Cardiac muscle cell (in vitro differentiated cells and primary cell): ENCODE data around the gene TMEM244. TPM values are rescaled to one million over a fixed set of nuclear protein-coding genes. Genes with fewer than 3 reads are reported as not detected.
"Not testable (repeated sequence)": the region's sequence is repeated elsewhere in the genome, so short reads cannot be mapped to it uniquely, and the experiment has no call there.

Experiments used
- DNase-seq, 2 donors: peaks; one replicate each; pipeline versions ENCODE4 v3.0.0 to v3.0.0-alpha.2; 2010 to 2017; ENCODE audit warnings: low read depth in 1 of 2, low spot score in 1 of 2
- H3K27ac ChIP-seq: fragments of 200-600 bp; sonication (generic); 2 replicates; pipeline ENCODE4 v1.5.1; 2016
- H3K27me3 ChIP-seq: fragments of 200-600 bp; sonication (generic); 2 replicates; pipeline ENCODE4 v1.6.0; 2016; ENCODE audit warnings: control low read depth
- H3K36me3 ChIP-seq: fragments of 200-600 bp; sonication (generic); 2 replicates; pipeline ENCODE4 v1.5.1; 2016; ENCODE audit warnings: control low read depth
- H3K4me1 ChIP-seq: fragments of 200-600 bp; sonication (generic); 2 replicates; pipeline ENCODE4 v1.8.1; 2017; ENCODE audit warnings: low read depth, mild to moderate bottlenecking, mixed run types
- H3K4me3 ChIP-seq: fragments of 200-600 bp; sonication (generic); 2 replicates; pipeline ENCODE4 v1.5.1; 2016; ENCODE audit warnings: mild to moderate bottlenecking
- H3K9me3 ChIP-seq: fragments of 200-600 bp; sonication (generic); 2 replicates; pipeline ENCODE4 v1.5.1; 2017; ENCODE audit warnings: low read depth, mild to moderate bottlenecking, control low read depth
- CTCF ChIP-seq: IDR thresholded peaks from 2 replicates; pipeline ENCODE4 v1.5.1; 2012; ENCODE audit warnings: low read depth, mild to moderate bottlenecking, low read length
- polyA plus RNA-seq: library from polyadenylated mRNA; unstranded; fragments of >200 nt; fragmentation: Nextera tagmentation; extraction: Ambion mirVana; gene quantifications from 2 replicates; pipeline ENCODE4 v1.2.1, GENCODE V29; 2016
- total RNA-seq: library from RNA; depleted of rRNA; stranded (reverse); fragments of >200 nt; gene quantifications from 2 replicates; pipeline ENCODE4 v1.2.3, GENCODE V29; 2016

The TMEM244 gene
- total and polyA plus RNA-seq, 2 experiments from 2014 or later, result not detected

DNA sequence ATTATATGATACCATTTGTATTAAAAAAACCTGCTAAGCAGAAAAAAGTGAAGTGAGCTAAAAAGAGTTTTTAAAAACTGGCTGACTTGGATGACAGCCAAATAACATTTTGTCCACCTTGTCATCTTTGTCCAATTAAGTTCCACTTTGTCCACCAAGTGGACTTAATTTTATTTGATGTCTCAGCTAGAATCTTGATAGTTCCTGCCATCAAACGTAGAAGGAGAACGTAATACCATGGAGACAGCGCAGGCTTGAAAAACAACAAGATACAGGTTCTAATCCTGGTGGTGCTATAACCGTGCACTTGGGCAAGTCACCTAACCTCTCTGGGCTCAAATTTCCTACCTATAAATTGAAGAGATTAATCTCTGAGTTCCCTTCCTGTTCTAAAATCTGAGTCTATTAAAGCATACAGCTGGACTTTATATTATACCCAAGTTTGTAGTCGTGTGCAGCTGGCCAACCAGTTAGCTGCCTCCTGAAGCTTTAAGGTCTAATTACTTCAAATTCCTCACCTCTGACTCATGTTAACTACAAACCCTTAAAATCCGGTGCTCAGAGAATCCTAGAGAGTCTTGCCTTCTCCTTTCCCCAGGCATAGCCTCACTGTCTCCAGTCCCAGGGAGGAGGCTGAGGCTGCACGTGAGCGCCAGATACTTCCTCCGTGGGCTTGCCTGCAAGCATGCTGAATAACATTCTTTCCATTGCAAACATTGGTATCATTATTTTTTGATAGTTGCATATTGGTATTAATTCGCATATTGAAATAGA lies 16.8 kb downstream of the TMEM244 start:
- H3K4me3 ChIP-seq, result no peak overlapping the region
- H3K36me3 ChIP-seq, result no peaks in the 10 kb centered on the region
- peak in 1 of 2 donors; percentile 61 for DNase-seq
- no peak for TF ChIP-seq CTCF
- H3K9me3 ChIP-seq, result no peaks in the 10 kb centered on the region
- peaks cover 1% of the 10 kb centered on the region for H3K27me3 ChIP-seq
- no peak overlapping the region for H3K27ac ChIP-seq
- no peaks in the 10 kb centered on the region for H3K4me1 ChIP-seq

DNA sequence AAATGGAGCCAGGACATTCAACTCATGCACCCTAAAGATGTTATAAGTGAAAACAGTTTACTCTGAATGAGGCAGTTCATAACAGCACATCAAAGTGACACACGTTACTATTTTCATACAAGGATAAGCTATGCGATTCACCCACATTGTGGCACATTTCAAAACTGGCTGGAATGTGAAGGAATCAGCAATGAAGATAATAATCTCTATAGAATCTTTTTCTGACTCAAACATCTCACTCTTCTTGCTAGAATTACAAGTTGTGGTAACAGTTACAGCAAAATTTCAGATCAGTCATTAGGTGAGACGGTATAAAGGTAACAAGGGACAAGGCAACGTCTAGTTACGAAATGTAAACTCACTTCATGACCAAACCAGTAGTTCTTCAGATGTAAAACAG lies 17.5 kb downstream of the TMEM244 start:
- TF ChIP-seq CTCF, result no peak
- H3K4me3 ChIP-seq, result no peak overlapping the region
- H3K27ac ChIP-seq, result no peak overlapping the region

GRCh38 chr6:129842881-129843409 lies 18.2 kb downstream of the TMEM244 start:
- Histone ChIP-seq H3K9me3 (no peaks in the 10 kb centered on the region), H3K4me3 (no peak overlapping the region), H3K36me3 (no peaks in the 10 kb centered on the region), H3K27me3 (no peaks in the 10 kb centered on the region), H3K27ac (no peak overlapping the region), H3K4me1 (no peaks in the 10 kb centered on the region)
- DNase-seq, result no peak
- TF ChIP-seq CTCF, result no peak

More for the DNA sequence above, 17.5 kb downstream of the TMEM244 start:
- Histone ChIP-seq H3K36me3 (no peaks in the 10 kb centered on the region), H3K4me1 (no peaks in the 10 kb centered on the region), H3K9me3 (no peaks in the 10 kb centered on the region), H3K27me3 (no peaks in the 10 kb centered on the region)
- DNase-seq, result no peak

GRCh38 chr6:129842137-129842536 lies 19.0 kb downstream of the TMEM244 start:
- DNase-seq, result no peak
- H3K27ac ChIP-seq, result no peak overlapping the region
- TF ChIP-seq CTCF, result no peak
- H3K36me3 ChIP-seq, result no peaks in the 10 kb centered on the region
- H3K27me3 ChIP-seq, result no peaks in the 10 kb centered on the region
- no peaks in the 10 kb centered on the region for H3K9me3 ChIP-seq
- no peaks in the 10 kb centered on the region for H3K4me1 ChIP-seq
- H3K4me3 ChIP-seq, result no peak overlapping the region

GRCh38 chr6:129839562-129839961 lies 21.6 kb downstream of the TMEM244 start:
- not testable (repeated sequence) for H3K27ac ChIP-seq, H3K4me1 ChIP-seq, H3K4me3 ChIP-seq, H3K27me3 ChIP-seq, H3K36me3 ChIP-seq, H3K9me3 ChIP-seq, DNase-seq

GRCh38 chr6:129835691-129836090 lies 25.4 kb downstream of the TMEM244 start:
- no peak for TF ChIP-seq CTCF
- Histone ChIP-seq H3K4me1 (no peaks in the 10 kb centered on the region), H3K27ac (no peak overlapping the region), H3K9me3 (no peaks in the 10 kb centered on the region), H3K36me3 (no peaks in the 10 kb centered on the region), H3K27me3 (no peaks in the 10 kb centered on the region), H3K4me3 (no peak overlapping the region)
- DNase-seq, result no peak
